Lung (tissue), 12 donors: ENCODE measurements around the gene UBE2D3. TPM values are rescaled to one million over a fixed set of nuclear protein-coding genes. Genes with fewer than 3 reads are reported as not detected.

Source experiments
- ATAC-seq: fragments of 200-7000 bp; cut with Tn5 transposase; one replicate; pipeline ENCODE4 v1.9.1; 2020; ENCODE audit warnings: moderate number of reproducible peaks; ENCODE audit not compliant: insufficient read depth, low FRiP score
- DNase-seq, 3 donors: peaks; one replicate each; pipeline ENCODE4 v3.0.0-alpha.2; 2013 to 2017
- H3K27ac ChIP-seq, 2 donors: one replicate each; pipeline ENCODE4 v1.5.1; 2013; ENCODE audit warnings: mild to moderate bottlenecking in 2 of 2, moderate library complexity in 2 of 2, control low read depth in 1 of 2, inconsistent platforms in 1 of 2, low read depth in 1 of 2, low read length in 1 of 2
- H3K27me3 ChIP-seq, 3 donors: one replicate each; pipeline ENCODE4 v1.5.1; 2013; ENCODE audit warnings: low read length in 2 of 3; ENCODE audit not compliant: control insufficient read depth in 3 of 3, insufficient read depth in 3 of 3
- H3K36me3 ChIP-seq, 4 donors: one replicate each; pipeline ENCODE4 v1.5.1; 2013; ENCODE audit warnings: low read length in 4 of 4, mild to moderate bottlenecking in 1 of 4, moderate library complexity in 1 of 4; ENCODE audit not compliant: control insufficient read depth in 4 of 4, insufficient read depth in 4 of 4
- H3K4me1 ChIP-seq, 5 donors: one replicate each; pipeline ENCODE4 v1.5.1; 2013; ENCODE audit warnings: low read length in 5 of 5, mild to moderate bottlenecking in 2 of 5, moderate library complexity in 1 of 5; ENCODE audit not compliant: control insufficient read depth in 5 of 5, insufficient read depth in 5 of 5
- H3K4me3 ChIP-seq: one replicate; pipeline ENCODE4 v1.5.1; 2013; ENCODE audit warnings: mild to moderate bottlenecking, control low read depth, moderate library complexity
- H3K9ac ChIP-seq, 2 donors: one replicate each; pipeline ENCODE4 v1.5.1; 2013; ENCODE audit warnings: low read length in 2 of 2, control low read depth in 1 of 2; ENCODE audit not compliant: insufficient read depth in 1 of 2
- H3K9me3 ChIP-seq, 4 donors: one replicate each; pipeline ENCODE4 v1.5.1; 2013; ENCODE audit warnings: low read length in 3 of 4, mild to moderate bottlenecking in 1 of 4, moderate library complexity in 1 of 4; ENCODE audit not compliant: control insufficient read depth in 4 of 4, insufficient read depth in 3 of 4
- CTCF ChIP-seq: IDR thresholded peaks from 2 replicates; pipeline ENCODE4 v1.5.1; 2012; ENCODE audit warnings: mild to moderate bottlenecking; ENCODE audit errors: control extremely low read depth, extremely low read depth
- WGBS, 2 donors: extraction: QIAGEN DNeasy Blood & Tissue Kit; methylation state at CpG; one replicate each; pipeline ENCODE4 v1.1.7; 2013; 5-methylcytosine and 5-hydroxymethylcytosine counted together
- polyA plus RNA-seq, 2 donors: library from polyadenylated mRNA; stranded (reverse); fragments of 200-250 nt; gene quantifications; one replicate each; pipeline ENCODE4 v1.2.1, GENCODE V29; 2013
- total RNA-seq, 2 donors: library from RNA; depleted of rRNA in 1 of 2; stranded (reverse); fragments of >200 nt in 1 of 2; gene quantifications; one replicate each; pipeline ENCODE4 v1.2.1, GENCODE V29; 2014 to 2021
- donor health status: control.
- donor health status: control.
- donor health status: Bipolar disorder and iron deficiency.
- donor health status: healthy.
- donor health status: DM: yes; HTN: yes; CAD: no.

Gene UBE2D3
- total and polyA plus RNA-seq, 4 donors: 165 to 373 (median 273) TPM

GRCh38 chr4:102843938-102844337, 16.6 kb upstream of the UBE2D3 start:
- TF ChIP-seq CTCF: no peak
- ATAC-seq: no peak
- DNase-seq: no peak
- Histone ChIP-seq H3K9me3 (no peaks in the 10 kb centered on the region), H3K4me1 (no peaks in the 10 kb centered on the region), H3K9ac (no peak overlapping the region), H3K27ac (no peak overlapping the region), H3K36me3 (peaks cover 0 to 5% (median 1%) of the 10 kb centered on the region in 4 donors), H3K4me3 (no peak overlapping the region), H3K27me3 (no peaks in the 10 kb centered on the region)
- WGBS, 2 donors: 100% methylated on average over 1 of the region's 1 CpG

- no peaks in the 10 kb centered on the region for H3K27me3 ChIP-seq
- DNase-seq: no peak
- H3K4me1 ChIP-seq: no peaks in the 10 kb centered on the region
- no peak for ATAC-seq
- H3K4me3 ChIP-seq: no peak overlapping the region
- H3K9me3 ChIP-seq: no peaks in the 10 kb centered on the region
- peaks cover 0 to 5% (median 1%) of the 10 kb centered on the region in 4 donors for H3K36me3 ChIP-seq
- no peak overlapping the region for H3K27ac ChIP-seq
- no peak overlapping the region for H3K9ac ChIP-seq
- TF ChIP-seq CTCF: no peak
These were observed 15.9 kb upstream of the UBE2D3 start for GRCh38 chr4:102843273-102843672.

GRCh38 chr4:102842367-102842766, 15.0 kb upstream of the UBE2D3 start:
- Histone ChIP-seq H3K4me1 (no peaks in the 10 kb centered on the region), H3K9me3 (no peaks in the 10 kb centered on the region), H3K27ac (no peak overlapping the region), H3K9ac (no peak overlapping the region), H3K27me3 (no peaks in the 10 kb centered on the region), H3K4me3 (no peak overlapping the region), H3K36me3 (peaks cover 0 to 5% (median 1%) of the 10 kb centered on the region in 4 donors)
- ATAC-seq (no peak), DNase-seq (no peak)
- TF ChIP-seq CTCF: no peak
- WGBS, 2 donors: 89 to 90% methylated on average over 3 of the region's 3 CpGs

GRCh38 chr4:102836596-102836995, 9.2 kb upstream of the UBE2D3 start:
- Histone ChIP-seq H3K4me3 (no peak overlapping the region), H3K9ac (no peak overlapping the region), H3K4me1 (peaks cover 0 to 3% (median 0%) of the 10 kb centered on the region in 5 donors), H3K27ac (no peak overlapping the region), H3K36me3 (peaks cover 0 to 2% (median 0%) of the 10 kb centered on the region in 4 donors), H3K9me3 (no peaks in the 10 kb centered on the region), H3K27me3 (no peaks in the 10 kb centered on the region)
- ATAC-seq (no peak), DNase-seq (no peak)
- 100% methylated on average over 1 of the region's 1 CpG for WGBS, 2 donors
- TF ChIP-seq CTCF: no peak
